Cardiac muscle cell (in vitro differentiated cells and primary cell): ENCODE data around the gene PKD1. TPM values are rescaled to one million over a fixed set of nuclear protein-coding genes. Genes with fewer than 3 reads are reported as not detected.

ENCODE experiments used
- DNase-seq, 2 donors: peaks; one replicate each; pipeline versions ENCODE4 v3.0.0 to v3.0.0-alpha.2; 2010 to 2017; ENCODE audit warnings: low read depth in 1 of 2, low spot score in 1 of 2
- H3K27ac ChIP-seq: fragments of 200-600 bp; sonication (generic); 2 replicates; pipeline ENCODE4 v1.5.1; 2016
- H3K27me3 ChIP-seq: fragments of 200-600 bp; sonication (generic); 2 replicates; pipeline ENCODE4 v1.6.0; 2016; ENCODE audit warnings: control low read depth
- H3K36me3 ChIP-seq: fragments of 200-600 bp; sonication (generic); 2 replicates; pipeline ENCODE4 v1.5.1; 2016; ENCODE audit warnings: control low read depth
- H3K4me1 ChIP-seq: fragments of 200-600 bp; sonication (generic); 2 replicates; pipeline ENCODE4 v1.8.1; 2017; ENCODE audit warnings: low read depth, mild to moderate bottlenecking, mixed run types
- H3K4me3 ChIP-seq: fragments of 200-600 bp; sonication (generic); 2 replicates; pipeline ENCODE4 v1.5.1; 2016; ENCODE audit warnings: mild to moderate bottlenecking
- H3K9me3 ChIP-seq: fragments of 200-600 bp; sonication (generic); 2 replicates; pipeline ENCODE4 v1.5.1; 2017; ENCODE audit warnings: low read depth, mild to moderate bottlenecking, control low read depth
- CTCF ChIP-seq: IDR thresholded peaks from 2 replicates; pipeline ENCODE4 v1.5.1; 2012; ENCODE audit warnings: low read depth, mild to moderate bottlenecking, low read length
- polyA plus RNA-seq: library from polyadenylated mRNA; unstranded; fragments of >200 nt; fragmentation: Nextera tagmentation; extraction: Ambion mirVana; gene quantifications from 2 replicates; pipeline ENCODE4 v1.2.1, GENCODE V29; 2016
- total RNA-seq: library from RNA; depleted of rRNA; stranded (reverse); fragments of >200 nt; gene quantifications from 2 replicates; pipeline ENCODE4 v1.2.3, GENCODE V29; 2016

The PKD1 gene
- total and polyA plus RNA-seq, 2 experiments from 2014 or later, result 49.9 to 206 TPM

DNA sequence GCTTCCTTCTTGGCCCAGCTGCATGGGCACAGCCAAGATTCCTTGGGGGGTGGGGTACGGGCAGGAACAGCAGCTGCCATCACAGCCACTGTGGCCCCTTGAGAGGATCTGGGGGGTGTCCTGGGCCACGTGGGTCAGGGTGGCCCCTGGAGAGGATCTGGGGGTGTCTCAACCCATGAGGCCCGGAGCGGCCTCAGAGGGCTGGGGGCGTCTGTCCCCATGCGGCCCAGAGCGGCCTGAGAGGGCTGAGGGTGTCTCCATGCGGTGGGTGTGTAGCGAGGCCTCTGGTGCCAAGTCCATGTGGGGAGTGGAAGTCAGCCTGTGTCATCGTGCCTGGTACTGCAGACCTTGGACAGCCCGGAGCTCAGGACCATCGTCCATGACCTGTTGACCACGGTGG, 74.2 kb downstream of the PKD1 start:
- Histone ChIP-seq H3K36me3 (peaks cover 19% of the 10 kb centered on the region), H3K27me3 (no peaks in the 10 kb centered on the region), H3K27ac (no peak overlapping the region), H3K9me3 (no peaks in the 10 kb centered on the region), H3K4me3 (no peak overlapping the region), H3K4me1 (no peaks in the 10 kb centered on the region)
- no peak for TF ChIP-seq CTCF
- no peak for DNase-seq

GRCh38 chr16:2061023-2061422, 74.7 kb downstream of the PKD1 start:
- H3K4me1 ChIP-seq, result no peaks in the 10 kb centered on the region
- DNase-seq, result no peak
- no peaks in the 10 kb centered on the region for H3K27me3 ChIP-seq
- no peak overlapping the region for H3K4me3 ChIP-seq
- H3K36me3 ChIP-seq, result peaks cover 16% of the 10 kb centered on the region
- no peaks in the 10 kb centered on the region for H3K9me3 ChIP-seq
- TF ChIP-seq CTCF, result no peak
- H3K27ac ChIP-seq, result no peak overlapping the region

DNA sequence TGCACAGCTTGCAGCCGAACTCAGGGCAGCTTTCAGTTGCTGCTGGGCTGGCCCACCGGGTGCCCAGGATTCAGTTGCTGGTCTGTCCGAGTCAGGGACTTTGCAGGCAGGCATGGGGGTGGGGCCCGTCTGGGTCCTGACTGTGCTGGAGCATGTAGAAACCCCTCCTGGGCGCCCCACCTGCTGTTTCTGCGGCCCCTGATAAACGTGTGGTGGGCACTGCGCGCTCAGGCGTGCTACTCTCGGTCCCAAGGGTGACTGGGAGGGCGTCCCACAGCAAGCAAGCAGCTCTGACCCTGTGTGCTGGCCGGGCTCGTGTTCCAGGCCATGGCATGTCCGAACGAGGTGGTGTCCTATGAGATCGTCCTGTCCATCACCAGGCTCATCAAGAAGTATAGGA, 75.4 kb downstream of the PKD1 start:
- H3K4me3 ChIP-seq, result no peak overlapping the region
- H3K27me3 ChIP-seq, result no peaks in the 10 kb centered on the region
- peaks cover 11% of the 10 kb centered on the region for H3K36me3 ChIP-seq
- H3K4me1 ChIP-seq, result no peaks in the 10 kb centered on the region
- no peaks in the 10 kb centered on the region for H3K9me3 ChIP-seq
- no peak for DNase-seq
- no peak for TF ChIP-seq CTCF
- H3K27ac ChIP-seq, result no peak overlapping the region

DNA sequence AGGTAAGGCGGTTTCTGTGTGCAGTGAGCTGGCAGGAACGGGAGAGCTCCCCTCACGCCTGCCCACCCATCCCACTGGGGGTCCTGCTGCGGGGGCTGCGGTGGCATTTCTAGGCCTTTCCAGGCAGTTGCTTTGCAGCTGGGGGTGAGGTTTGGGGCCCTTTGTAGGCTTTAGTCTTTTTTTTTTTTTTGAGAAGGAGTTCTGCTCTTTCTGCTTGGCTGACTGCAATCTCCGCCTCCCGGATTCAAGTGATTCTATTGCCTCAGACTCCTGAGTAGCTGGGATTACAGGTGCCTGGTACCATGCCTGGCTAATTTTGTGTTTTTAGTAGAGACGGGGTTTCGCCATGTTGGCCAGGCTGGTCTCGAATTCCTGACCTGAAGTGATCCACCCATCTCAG, 76.8 kb downstream of the PKD1 start:
- peaks cover 3% of the 10 kb centered on the region for H3K36me3 ChIP-seq
- no peak for DNase-seq
- no peak overlapping the region for H3K4me3 ChIP-seq
- H3K9me3 ChIP-seq, result no peaks in the 10 kb centered on the region
- no peaks in the 10 kb centered on the region for H3K4me1 ChIP-seq
- no peaks in the 10 kb centered on the region for H3K27me3 ChIP-seq
- no peak overlapping the region for H3K27ac ChIP-seq
- TF ChIP-seq CTCF, result no peak

DNA sequence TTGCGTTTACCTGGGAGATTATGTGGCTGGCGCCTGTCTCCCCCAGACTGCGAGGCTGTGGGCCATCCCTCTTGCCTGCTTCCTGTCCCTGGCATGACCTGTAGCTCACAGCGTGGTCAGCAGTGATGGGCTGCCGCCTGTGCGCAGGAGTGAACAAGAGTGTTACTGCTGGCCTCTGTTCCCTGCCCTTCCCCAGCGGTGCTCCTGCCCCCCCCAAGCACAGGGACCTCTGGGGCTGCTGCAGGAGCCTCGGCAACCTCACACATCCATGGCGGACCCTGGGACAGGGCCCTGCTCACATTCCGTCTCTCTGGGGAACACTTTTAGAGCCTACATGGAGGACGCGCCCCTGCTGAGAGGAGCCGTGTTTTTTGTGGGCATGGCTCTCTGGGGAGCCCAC, 77.3 kb downstream of the PKD1 start:
- Histone ChIP-seq H3K27ac (no peak overlapping the region), H3K27me3 (no peaks in the 10 kb centered on the region), H3K36me3 (peaks cover 3% of the 10 kb centered on the region), H3K9me3 (no peaks in the 10 kb centered on the region), H3K4me1 (no peaks in the 10 kb centered on the region), H3K4me3 (no peak overlapping the region)
- TF ChIP-seq CTCF, result no peak
- no peak for DNase-seq

- Histone ChIP-seq H3K36me3 (peaks cover 8% of the 10 kb centered on the region), H3K27me3 (no peaks in the 10 kb centered on the region), H3K4me1 (no peaks in the 10 kb centered on the region), H3K27ac (no peak overlapping the region), H3K4me3 (no peak overlapping the region), H3K9me3 (no peaks in the 10 kb centered on the region)
- no peak for TF ChIP-seq CTCF
- DNase-seq, result no peak
Observed at GRCh38 chr16:2057438-2057837, 78.3 kb downstream of the PKD1 start.
